ENCODE results near the gene GPR158.

GRCh38 chr10:25578061-25578460 lies 403.3 kb downstream of the GPR158 start:
- TF ChIP-seq CTCF (IDR thresholded peaks at IDR 0.05) (no peak), POLR2A (IDR thresholded peaks at IDR 0.05) (no peak)
